GM19467 (cell line): ENCODE measurements around the gene C1R.
"Not testable (repeated sequence)": the region's sequence is repeated elsewhere in the genome, so short reads cannot be mapped to it uniquely, and the experiment has no call there.

Source experiments
- ATAC-seq: cut with Tn5 transposase; IDR thresholded peaks from one replicate; pipeline ENCODE4 v1.9.1; 2021; ENCODE audit warnings: mild to moderate bottlenecking, moderate library complexity; ENCODE audit not compliant: unreplicated experiment

C1R gene

DNA sequence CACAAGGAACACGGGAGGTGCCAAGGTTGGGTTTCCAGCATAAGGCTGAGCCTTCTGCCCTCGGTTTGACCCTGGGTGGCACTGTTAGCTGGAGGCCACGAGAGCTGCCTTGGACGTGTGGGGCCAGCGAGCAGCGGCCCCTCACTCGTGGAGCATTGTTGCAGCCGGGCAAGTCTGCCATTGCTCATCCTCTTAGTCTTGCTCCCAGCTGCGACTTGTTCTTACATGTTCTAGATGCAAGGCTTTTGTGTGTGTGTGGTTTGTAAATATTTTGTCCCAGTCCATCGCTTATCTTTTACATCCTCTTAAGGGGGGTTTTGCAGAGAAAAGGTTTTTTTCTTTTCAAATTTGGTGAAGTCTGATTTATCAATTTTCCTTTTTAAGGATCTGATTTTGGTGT lies 52.8 kb downstream of the C1R start:
- no peak for ATAC-seq

DNA sequence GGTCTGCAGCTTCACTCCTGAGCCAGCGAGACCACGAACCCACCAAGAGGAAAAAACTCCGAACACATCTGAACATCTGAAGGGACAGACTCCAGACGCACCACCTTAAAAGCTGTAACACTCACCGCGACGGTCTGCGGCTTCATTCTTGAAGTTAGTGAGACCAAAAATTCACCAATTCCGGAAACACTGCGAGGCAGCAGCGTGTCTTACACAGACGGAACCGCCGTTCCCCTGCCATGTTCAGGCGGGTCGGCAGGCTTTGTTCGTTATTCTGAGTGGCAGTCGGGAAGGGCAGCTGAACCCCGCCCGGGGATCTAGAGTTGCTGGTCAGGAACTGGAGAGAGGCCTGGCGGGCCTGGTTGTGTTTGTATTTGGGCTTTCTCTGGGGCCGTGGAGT lies 53.7 kb downstream of the C1R start:
- no peak for ATAC-seq

DNA sequence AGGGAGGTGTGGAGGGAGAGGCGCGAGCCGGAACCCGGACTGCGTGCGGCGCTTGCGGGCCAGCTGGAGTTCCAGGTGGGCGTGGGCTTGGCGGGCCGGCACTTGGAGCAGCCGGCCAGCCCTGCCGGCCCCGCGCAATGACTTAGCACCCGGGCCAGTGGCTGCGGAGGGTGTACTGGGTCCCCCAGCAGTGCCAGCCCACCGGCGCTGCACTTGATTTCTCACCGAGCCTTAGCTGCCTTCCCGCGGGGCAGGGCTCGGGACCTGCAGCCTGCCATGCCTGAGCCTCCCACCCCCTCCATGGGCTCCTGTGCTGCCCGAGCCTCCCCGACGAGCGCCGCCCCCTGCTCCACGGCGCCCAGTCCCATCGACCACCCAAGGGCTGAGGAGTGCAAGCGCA lies 54.8 kb downstream of the C1R start:
- not testable (repeated sequence) for ATAC-seq

DNA sequence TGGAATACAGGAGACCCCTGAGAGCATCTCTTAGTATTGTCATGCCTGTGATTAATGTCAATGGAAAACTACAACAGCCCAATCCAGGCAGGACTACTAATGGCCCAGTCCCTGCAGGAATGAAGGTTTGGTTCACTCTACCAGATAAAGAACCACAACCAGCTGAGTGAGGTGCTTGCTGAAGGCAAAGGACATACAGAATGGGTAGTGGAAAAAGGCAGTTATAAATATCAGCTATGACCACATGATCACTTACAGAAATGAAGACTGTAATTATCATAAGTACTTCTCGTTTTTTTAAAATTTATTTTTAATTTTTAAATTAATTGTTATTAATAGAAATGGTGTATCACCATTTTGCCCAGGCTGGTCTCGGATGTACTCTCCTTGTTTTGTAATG lies 56.8 kb downstream of the C1R start:
- no peak for ATAC-seq

DNA sequence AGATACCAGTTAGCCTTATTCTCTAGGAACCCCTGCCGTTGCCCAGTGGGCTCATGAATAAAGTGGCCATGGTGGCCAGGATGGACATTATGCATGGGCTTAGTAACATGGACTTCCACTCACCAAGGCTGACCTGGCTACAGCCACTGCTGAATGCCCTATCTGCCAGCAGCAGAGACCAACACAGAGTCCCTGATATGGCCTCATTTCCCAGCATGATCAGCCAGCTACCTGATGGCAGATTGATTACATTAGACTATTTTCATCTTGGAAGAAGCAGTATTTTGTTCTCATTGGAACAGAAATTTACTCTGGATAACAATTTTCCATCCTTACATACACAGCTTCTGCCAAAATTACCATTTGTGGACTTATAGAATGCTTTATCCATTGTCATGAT lies 57.8 kb downstream of the C1R start:
- ATAC-seq: no peak

DNA sequence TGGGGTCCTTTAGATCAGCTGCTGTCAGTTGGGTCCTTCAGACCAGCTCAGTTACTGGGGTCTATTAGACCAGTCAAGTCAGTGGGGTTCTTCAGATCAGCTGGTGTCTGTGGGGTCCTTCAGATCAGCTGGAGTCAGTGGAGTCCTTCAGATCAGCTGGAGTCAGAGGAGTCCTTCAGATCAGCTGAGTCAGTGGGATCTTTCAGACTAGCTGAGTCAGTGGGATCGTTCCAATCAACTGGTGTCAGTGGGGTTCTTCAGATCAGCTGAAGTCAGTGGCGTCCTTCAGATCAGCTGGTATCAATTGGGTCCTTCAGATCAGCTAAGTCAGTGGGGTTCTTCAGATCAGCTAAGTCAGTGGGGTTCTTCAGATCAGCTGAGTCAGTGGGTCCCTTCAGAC lies 59.3 kb downstream of the C1R start:
- ATAC-seq: no peak

DNA sequence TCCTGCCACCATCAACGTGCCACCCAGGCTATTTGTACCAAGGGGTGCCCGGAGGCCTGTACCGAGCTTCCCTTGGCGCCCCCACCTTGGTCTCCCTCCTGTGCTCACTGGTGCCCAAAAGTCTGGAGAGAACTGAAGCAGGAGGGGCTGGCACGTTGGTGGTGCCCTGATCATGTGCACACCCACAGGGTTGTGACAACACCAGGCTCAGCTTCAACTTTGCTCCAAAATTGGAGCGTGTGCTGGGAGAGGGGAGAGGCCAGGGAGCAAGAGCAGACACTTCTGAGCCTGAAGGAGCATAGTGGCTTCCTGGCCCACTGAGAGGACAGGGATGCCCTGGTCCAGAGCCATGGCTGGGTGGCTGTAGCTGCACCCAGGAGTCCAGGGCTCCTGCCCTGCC lies 60.9 kb downstream of the C1R start:
- ATAC-seq: no peak
